Ovary (tissue), 9 donors: Measurements from ENCODE around the gene TJAP1. TPM values are rescaled to one million over a fixed set of nuclear protein-coding genes. Genes with fewer than 3 reads are reported as not detected.
"Not testable (repeated sequence)": the region's sequence is repeated elsewhere in the genome, so short reads cannot be mapped to it uniquely, and the experiment has no call there.

Experiments
- DNase-seq, 5 donors: peaks; one replicate each; pipeline ENCODE4 v3.0.0-alpha.2; 2019 to 2020
- H3K27ac ChIP-seq, 2 donors: fragments of 200-600 bp; one replicate each; pipeline versions ENCODE4 v1.5.1 to v1.8.0; 2019 to 2022
- H3K27me3 ChIP-seq: fragments of 200-600 bp; one replicate; pipeline ENCODE4 v1.8.0; 2022
- H3K36me3 ChIP-seq: fragments of 200-600 bp; sonication (generic); one replicate; pipeline ENCODE4 v1.5.1; 2019
- H3K4me1 ChIP-seq: one replicate; pipeline ENCODE4 v1.8.1; 2013; ENCODE audit warnings: mild to moderate bottlenecking, moderate library complexity; ENCODE audit not compliant: insufficient read depth
- H3K4me3 ChIP-seq: fragments of 200-600 bp; sonication (generic); one replicate; pipeline ENCODE4 v1.5.1; 2017
- H3K9me3 ChIP-seq, 2 donors: fragments of 200-600 bp in 1 of 2; sonication (generic) in 1 of 2; one replicate each; pipeline versions ENCODE4 v1.5.1 to v1.8.1; 2013 to 2019; ENCODE audit warnings: mild to moderate bottlenecking in 1 of 2, moderate library complexity in 1 of 2
- CTCF ChIP-seq, 3 donors: fragments of 450-650 bp in 2 of 3; fragments of 200-600 bp in 1 of 3; IDR thresholded peaks; one replicate each; pipeline versions ENCODE4 v1.5.1 to v1.8.0; 2016 to 2022; ENCODE audit warnings: antibody characterized with exemption in 3 of 3, mild to moderate bottlenecking in 1 of 3
- EP300 ChIP-seq: sonication (generic); formaldehyde crosslinking; IDR thresholded peaks from one replicate; pipeline ENCODE4 v1.6.1; 2017; ENCODE audit warnings: antibody characterized with exemption
- POLR2A ChIP-seq: fragments of 450-650 bp; IDR thresholded peaks from one replicate; pipeline ENCODE4 v1.6.1; 2017; ENCODE audit warnings: antibody characterized with exemption, mild to moderate bottlenecking, moderate library complexity
- WGBS, 3 donors: extraction: QIAGEN DNeasy Blood & Tissue Kit in 1 of 3; methylation state at CpG; one replicate each; pipeline versions ENCODE4 v1.1.5 to v1.1.7; 2013 to 2017; 5-methylcytosine and 5-hydroxymethylcytosine counted together
- intact Hi-C, 4 donors: fragments of 100-400 bp; cut with DNase I; formaldehyde crosslinking; loops; one replicate each; pipeline versions ENCODE4 v1.11.0 to v1.15.1; 2022 to 2023
- polyA plus RNA-seq, 2 donors: library from polyadenylated mRNA; stranded (reverse); fragments of 200-250 nt in 1 of 2; fragments of 350-450 nt in 1 of 2; fragmentation: Illumina TruSeq in 1 of 2; extraction: RNeasy Lipid Tissue Mini Kit (QIAGEN cat#74804) in 1 of 2; gene quantifications; one replicate each; pipeline ENCODE4 v1.2.3, GENCODE V29; 2013 to 2014
- total RNA-seq, 7 donors: library from RNA; depleted of rRNA in 2 of 7; stranded (reverse); fragments of >200 nt in 2 of 7; fragmentation: NEBNext Ultra II Directional in 3 of 7; extraction: Animal tissue kit (Norgen Biotek cat#: 25700) in 3 of 7; gene quantifications; one replicate each; pipeline versions ENCODE4 v1.1.0 to v1.2.4, GENCODE V29; 2016 to 2023
- donor health status: DM: no; HTN: no; CAD: no; lungs with moderate emphysema.
- donor health status: DM: no; HTN: no; CAD: no.
- donor health status: Bipolar disorder and iron deficiency.
- donor health status: DM: yes; HTN: yes; CAD: no.
- donor health status: DM: no; HTN: no; CAD: no.
- donor health status: DM: yes; HTN: yes; CAD: no.

TJAP1 gene
- total and polyA plus RNA-seq, 9 donors: 12.9 to 44.8 (median 34.0) TPM

GRCh38 chr6:43523284-43523683, 45.9 kb downstream of the TJAP1 start:
- WGBS, 3 donors: 79 to 83% (median 83%) methylated on average over 3 of the region's 3 CpGs
- no peak overlapping the region for H3K27ac ChIP-seq
- no peaks in the 10 kb centered on the region for H3K36me3 ChIP-seq
- intact Hi-C loops: no loop called here
- H3K27me3 ChIP-seq: no peaks in the 10 kb centered on the region
- no peak for DNase-seq
- H3K9me3 ChIP-seq: no peaks in the 10 kb centered on the region
- TF ChIP-seq POLR2A (no peak), EP300 (no peak), CTCF (IDR thresholded peaks at IDR 0.05) (no peak)
- no peaks in the 10 kb centered on the region for H3K4me1 ChIP-seq
- H3K4me3 ChIP-seq: no peak overlapping the region

DNA sequence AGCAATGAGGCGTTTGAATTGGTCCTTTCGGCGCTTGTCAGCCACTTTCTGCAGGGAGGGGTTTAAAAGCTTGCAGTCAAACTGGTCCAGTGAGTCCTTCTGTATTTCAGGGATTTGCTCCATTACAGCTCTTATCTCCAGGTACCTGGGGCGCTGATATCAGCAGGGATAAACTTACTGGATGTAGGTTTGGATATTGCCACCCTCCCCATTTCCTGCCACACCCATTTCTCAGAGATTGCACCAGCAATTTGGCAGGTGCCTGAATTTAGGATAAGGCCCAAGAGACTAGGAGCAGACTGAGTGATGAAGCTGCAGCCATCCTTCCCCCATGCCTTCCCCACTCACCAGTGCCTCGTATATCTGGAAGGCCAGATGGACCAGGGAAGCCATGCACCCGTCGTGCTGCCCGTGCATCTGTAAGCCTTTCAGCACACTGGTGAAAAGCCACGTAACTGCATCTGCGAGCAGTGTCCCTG, 47.2 kb downstream of the TJAP1 start:
- WGBS, 3 donors: 77 to 80% (median 78%) methylated on average over 10 of the region's 10 CpGs

DNA sequence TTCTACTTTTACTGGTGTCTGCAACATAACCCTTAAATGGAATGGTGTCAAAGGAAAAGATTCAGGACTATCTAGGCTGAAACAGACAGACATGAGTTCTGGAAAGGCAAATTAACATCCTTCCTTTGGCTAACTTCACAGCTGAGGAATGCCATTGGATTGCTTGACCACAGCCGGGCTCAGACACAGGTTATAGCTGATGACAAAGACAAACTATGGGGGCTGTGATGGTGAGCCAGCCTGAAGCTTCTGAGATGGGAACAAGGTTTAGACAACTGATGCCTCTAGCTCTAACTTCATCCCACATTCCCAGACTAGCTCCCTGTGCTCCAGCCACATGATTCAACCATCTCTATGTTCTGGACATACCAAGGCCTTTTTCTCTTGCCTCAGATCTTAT, 54.8 kb downstream of the TJAP1 start:
- Histone ChIP-seq H3K4me3 (no peak overlapping the region), H3K4me1 (no peaks in the 10 kb centered on the region), H3K27me3 (no peaks in the 10 kb centered on the region), H3K27ac (no peak overlapping the region), H3K9me3 (no peaks in the 10 kb centered on the region), H3K36me3 (no peaks in the 10 kb centered on the region)
- intact Hi-C loops: no loop called here
- no peak for TF ChIP-seq EP300
- TF ChIP-seq CTCF (IDR thresholded peaks at IDR 0.05): no peak
- TF ChIP-seq POLR2A: no peak
- no peak for DNase-seq
- 74 to 88% (median 86%) methylated on average over 1 of the region's 1 CpG for WGBS, 3 donors

More for the DNA sequence above, 47.2 kb downstream of the TJAP1 start:
- Histone ChIP-seq H3K36me3 (no peaks in the 10 kb centered on the region), H3K27ac (no peak overlapping the region), H3K9me3 (no peaks in the 10 kb centered on the region), H3K4me3 (no peak overlapping the region), H3K27me3 (no peaks in the 10 kb centered on the region), H3K4me1 (no peaks in the 10 kb centered on the region)
- no peak for DNase-seq
- intact Hi-C loops: no loop called here
- TF ChIP-seq CTCF (IDR thresholded peaks at IDR 0.05): no peak
- no peak for TF ChIP-seq POLR2A
- TF ChIP-seq EP300: no peak

DNA sequence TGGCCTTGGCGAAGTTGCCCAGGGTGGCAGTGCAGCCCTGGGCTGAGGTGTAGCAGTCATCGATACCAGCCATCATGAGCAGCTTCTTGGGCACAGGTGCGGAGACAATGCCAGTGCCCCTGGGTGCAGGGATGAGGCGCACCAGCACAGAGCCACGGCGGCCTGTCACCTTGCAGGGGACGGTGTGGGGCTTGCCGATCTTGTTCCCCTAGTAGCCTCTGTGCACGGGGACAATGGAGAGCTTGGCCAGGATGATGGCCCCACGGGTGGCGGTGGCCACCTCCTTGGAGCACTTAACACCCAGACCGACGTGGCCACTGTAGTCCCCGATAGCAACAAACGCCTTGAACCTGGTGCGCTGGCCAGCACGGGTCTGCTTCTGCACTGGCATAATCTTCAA, 61.6 kb downstream of the TJAP1 start:
- H3K27ac ChIP-seq, H3K9me3 ChIP-seq, DNase-seq, H3K27me3 ChIP-seq, H3K4me3 ChIP-seq, H3K4me1 ChIP-seq, intact Hi-C loops, H3K36me3 ChIP-seq: not testable (repeated sequence)
- 96 to 98% (median 96%) methylated on average over 14 to 17 of the region's 17 CpGs for WGBS, 3 donors

- H3K27ac ChIP-seq, H3K4me1 ChIP-seq, H3K4me3 ChIP-seq, intact Hi-C loops, H3K9me3 ChIP-seq, DNase-seq, H3K36me3 ChIP-seq, H3K27me3 ChIP-seq: not testable (repeated sequence)
- WGBS, 3 donors: 94 to 96% (median 95%) methylated on average over 20 of the region's 20 CpGs
Measured at GRCh38 chr6:43539409-43539808, 62.0 kb downstream of the TJAP1 start.

DNA sequence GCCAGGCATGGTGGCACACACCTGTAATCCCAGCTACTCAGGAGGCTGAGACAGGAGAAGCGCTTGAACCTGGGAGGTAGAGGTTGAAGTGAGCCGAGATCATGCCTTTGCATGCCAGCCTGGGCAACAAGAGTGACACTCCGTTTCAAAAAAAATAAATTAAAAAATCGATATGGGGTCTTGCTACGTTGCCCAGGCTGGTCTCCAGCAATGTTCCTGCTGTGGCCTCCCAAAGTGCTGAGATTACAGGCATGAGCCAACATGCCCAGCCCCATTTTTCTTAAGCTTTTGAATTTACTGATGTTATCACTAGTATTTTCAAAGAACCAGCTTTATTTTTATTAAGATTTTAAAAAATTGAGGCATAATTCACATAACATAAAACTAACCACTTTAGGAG, 63.1 kb downstream of the TJAP1 start:
- no peak overlapping the region for H3K4me3 ChIP-seq
- TF ChIP-seq EP300 (no peak), CTCF (IDR thresholded peaks at IDR 0.05) (no peak), POLR2A (no peak)
- H3K27ac ChIP-seq: no peak overlapping the region
- no peaks in the 10 kb centered on the region for H3K27me3 ChIP-seq
- no peaks in the 10 kb centered on the region for H3K4me1 ChIP-seq
- intact Hi-C loops: no loop called here
- H3K9me3 ChIP-seq: no peaks in the 10 kb centered on the region
- WGBS, 3 donors: 97 to 99% (median 98%) methylated on average over 5 of the region's 5 CpGs
- H3K36me3 ChIP-seq: no peaks in the 10 kb centered on the region
- no peak for DNase-seq
